NCI-H2107 (cell line): ENCODE data around the gene HDAC11.
A peak's percentile ranks its signal among the peaks of the same experiment; 100 is the strongest.
"Not testable (repeated sequence)": the region's sequence is repeated elsewhere in the genome, so short reads cannot be mapped to it uniquely, and the experiment has no call there.

Experiments used
- DNase-seq: peaks from one replicate; lab custom pipeline; 2025; lab: John Stamatoyannopoulos, UW

HDAC11 gene

GRCh38 chr3:13493867-13494441, 13.8 kb downstream of the HDAC11 start:
- no peak for DNase-seq

DNA sequence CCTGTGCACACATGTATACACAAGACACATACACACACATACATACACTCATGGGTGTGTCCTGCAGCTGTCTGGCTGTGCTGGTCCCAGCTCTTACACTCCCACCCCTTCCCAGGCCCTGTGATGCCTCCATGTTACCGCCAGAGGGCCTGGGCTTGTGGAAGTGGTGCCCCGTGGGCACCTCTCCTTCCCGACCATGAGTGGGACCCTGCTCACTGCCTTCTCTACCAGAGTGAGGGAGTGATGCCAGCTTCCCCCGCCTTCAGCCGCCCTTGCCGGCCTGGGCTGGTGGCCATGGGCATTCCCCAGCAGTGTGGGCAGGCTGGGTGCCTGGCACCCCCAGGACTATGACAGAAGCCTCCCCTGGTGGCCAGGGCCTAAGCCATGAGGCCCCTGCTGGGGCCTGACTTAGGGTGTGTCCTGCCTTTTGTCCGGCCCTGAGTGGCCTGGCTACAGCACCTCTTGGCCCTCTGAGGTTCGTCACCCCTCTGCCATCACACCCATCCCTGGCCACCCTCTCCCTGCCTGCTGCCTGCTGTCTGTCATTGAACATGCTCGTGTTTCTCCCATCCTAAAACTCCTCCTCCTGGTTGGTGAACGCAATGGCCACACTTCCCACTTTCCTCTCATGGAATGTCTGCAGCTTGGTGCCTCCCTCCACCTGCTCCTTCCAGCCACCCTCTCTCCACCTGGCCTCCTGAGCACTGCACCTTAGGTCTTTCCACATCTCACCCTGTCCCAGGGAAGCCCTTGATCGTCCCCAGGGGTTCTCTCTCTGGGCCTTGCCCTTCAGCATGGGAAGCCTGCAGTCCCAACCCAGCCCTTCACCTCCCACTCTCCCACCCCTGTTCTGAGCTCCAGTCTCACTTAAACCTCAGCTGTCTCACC, 14.6 kb downstream of the HDAC11 start:
- DNase-seq, result no peak

DNA sequence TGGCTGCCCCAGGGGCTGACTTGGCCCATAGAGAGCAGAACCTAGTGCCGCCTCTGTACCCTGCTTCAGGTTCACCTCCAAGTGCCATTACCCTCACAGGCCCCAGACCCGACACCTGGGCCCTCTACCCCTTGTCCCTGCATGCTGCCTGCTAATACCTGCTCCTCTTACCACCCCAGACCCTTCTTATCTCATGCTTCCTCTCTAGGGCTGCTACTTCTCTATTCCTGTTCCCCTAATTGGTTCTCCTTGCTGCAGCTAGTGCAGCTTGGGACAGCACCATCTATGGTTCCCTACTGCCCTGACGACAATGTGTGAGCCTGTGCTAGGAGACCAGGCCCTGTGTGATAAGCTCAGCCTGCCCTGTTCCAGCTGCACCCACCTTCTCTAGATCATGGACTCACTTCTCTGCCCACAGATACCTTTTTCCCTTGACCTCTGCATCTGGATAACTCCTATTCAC, 15.3 kb downstream of the HDAC11 start:
- no peak for DNase-seq

GRCh38 chr3:13495921-13496723, 16.0 kb downstream of the HDAC11 start:
- DNase-seq, result peak; percentile 38

DNA sequence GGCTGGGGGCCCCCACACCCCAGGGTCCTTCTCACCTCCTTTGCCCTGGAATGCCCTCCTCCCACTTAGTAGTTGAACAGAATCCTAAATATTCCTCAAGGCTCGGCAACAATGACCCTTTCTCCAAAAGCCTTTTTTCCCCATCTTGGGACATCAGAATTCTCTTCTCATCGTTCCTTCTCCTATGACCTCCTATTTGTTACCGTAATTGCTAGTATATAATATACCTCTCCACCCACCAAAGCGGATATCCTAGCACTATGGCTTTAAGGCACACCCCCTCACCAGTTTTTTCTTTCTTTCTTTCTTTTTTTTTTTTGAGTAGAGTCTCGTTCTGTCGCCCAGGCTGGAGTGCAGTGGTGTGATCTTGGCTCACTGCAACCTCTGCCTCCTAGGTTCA, 16.8 kb downstream of the HDAC11 start:
- DNase-seq, result no peak

DNA sequence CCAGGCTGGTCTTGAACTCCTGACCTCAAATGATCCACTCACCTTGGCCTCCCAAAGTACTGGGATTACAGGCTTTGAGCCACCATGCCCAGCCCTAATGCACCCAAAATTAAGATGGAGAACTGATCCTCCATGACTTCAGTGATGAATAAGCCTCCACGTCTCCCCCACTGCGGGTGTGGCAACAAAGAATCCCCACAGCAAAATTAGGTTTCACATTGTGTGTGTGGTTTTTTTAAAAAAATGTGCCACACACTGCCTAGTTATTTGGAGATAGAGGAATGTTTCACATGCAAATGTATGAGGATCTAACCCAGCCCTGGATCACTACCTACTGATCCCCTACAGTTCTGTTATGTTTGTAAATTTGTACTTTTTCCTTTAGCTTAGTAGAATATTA, 17.3 kb downstream of the HDAC11 start:
- no peak for DNase-seq

DNA sequence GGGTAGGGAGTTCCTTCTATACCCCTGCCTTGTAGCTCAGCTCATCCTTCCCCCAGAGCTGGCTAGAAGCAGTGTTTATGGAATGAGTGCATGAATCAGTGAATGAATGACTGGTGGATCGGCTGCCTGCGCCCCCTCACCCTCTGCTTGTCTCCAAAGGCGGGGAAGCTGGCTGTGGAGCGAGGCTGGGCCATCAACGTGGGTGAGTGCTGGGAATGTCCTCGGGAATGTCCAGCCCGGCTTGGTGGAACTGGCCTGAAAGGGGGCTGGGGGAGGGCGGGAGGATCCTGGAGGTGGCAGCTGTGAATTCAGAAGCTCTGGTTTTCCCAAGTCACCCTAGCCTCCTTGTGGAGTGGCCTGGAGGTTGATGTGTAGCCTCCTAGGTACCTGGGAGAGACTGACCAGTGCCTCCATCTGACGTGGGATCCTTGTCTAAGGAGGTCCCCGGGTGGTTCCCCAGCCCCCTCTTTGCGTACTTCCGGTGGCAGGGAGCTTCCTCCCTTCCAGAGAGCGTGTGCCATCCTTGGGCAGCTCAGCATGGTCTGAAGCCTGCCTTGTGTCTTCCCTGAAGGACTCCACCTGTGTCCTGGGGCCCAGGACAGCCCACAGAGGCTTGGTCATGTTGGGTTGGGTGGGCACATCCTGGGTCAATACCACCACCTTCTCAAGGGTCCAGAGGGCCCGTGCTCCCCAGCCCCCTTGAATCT, 18.4 kb downstream of the HDAC11 start:
- DNase-seq, result no peak

- not testable (repeated sequence) for DNase-seq
These were observed 19.1 kb downstream of the HDAC11 start for GRCh38 chr3:13499246-13499645.

DNA sequence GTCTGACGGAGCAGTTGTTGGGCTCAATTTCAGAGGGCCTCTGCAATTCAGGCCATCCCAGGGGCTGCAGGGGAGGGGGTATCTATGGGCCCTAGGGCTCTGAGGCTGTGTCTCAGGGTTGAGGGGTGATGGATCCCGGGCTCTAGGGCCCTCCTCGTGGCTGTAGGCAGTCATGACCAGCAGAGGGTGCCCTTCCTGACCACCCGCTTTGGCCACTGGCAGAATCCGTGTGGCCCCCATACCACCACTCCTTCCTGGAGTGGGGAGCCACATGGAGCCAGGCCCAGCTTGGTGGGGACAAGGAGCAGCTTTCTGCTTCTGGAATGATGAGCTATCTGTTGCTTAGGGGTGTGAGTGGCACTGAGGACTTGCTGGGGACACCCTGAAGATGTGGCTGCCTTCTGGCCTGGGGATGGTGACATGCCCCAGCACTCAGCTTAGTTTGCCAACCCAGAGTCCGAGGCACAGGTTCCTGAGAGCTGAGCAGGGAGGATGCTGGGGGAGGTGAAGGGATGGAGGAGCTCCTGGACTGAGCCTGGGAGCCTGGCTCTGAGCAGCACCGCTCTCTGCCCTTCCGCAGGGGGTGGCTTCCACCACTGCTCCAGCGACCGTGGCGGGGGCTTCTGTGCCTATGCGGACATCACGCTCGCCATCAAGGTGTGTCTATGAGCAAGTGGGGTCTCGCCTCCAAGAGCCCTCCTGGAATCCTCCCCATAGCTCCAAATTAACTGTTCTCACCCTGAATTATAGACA, 20.2 kb downstream of the HDAC11 start:
- DNase-seq, result no peak

GRCh38 chr3:13501056-13501455, 20.9 kb downstream of the HDAC11 start:
- no peak for DNase-seq

DNA sequence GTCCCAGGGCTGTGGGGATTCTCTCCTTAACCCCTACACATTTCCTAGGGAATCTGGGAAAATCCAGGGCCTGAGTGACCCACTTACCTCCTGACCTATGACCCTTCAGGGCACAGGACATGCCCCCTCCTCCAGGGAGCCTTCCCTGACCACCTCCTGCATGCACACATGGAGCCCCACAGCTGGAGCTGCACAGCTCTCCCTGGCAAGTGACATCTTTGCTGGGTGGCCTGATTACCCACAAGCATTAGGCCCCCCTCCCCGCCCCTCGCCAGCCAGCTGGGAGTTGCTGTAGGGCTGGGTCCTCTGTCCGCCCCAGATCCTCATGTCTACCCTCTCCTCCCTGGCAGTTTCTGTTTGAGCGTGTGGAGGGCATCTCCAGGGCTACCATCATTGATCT, 21.4 kb downstream of the HDAC11 start:
- no peak for DNase-seq

- no peak for DNase-seq
These were observed 22.1 kb downstream of the HDAC11 start for GRCh38 chr3:13501958-13502790.

DNA sequence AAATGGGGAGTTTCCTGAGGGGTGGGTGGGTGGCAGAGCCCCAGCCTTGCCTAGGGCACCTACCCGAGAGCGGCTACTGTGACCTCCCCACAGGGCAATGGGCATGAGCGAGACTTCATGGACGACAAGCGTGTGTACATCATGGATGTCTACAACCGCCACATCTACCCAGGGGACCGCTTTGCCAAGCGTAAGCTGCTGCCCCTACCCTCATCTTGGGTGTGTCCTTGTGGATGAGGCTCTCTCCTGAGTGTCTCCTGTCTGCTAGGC, 22.6 kb downstream of the HDAC11 start:
- no peak for DNase-seq

DNA sequence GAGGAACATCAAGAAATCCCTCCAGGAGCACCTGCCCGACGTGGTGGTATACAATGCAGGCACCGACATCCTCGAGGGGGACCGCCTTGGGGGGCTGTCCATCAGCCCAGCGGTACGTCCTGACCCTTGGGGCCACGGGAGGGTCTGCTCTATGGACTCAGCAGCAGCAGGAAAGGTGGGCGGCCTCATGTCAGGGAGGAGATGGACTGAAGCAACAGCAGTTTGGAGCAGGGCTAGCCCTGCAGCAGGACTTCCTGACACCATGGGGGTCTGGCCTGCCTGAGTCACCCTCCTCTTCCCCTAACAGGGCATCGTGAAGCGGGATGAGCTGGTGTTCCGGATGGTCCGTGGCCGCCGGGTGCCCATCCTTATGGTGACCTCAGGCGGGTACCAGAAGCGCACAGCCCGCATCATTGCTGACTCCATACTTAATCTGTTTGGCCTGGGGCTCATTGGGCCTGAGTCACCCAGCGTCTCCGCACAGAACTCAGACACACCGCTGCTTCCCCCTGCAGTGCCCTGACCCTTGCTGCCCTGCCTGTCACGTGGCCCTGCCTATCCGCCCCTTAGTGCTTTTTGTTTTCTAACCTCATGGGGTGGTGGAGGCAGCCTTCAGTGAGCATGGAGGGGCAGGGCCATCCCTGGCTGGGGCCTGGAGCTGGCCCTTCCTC, 24.2 kb downstream of the HDAC11 start:
- no peak for DNase-seq

- DNase-seq, result no peak
These were observed 25.3 kb downstream of the HDAC11 start for GRCh38 chr3:13505147-13506130.

- DNase-seq, result no peak
These were observed 26.1 kb downstream of the HDAC11 start for GRCh38 chr3:13506239-13506638.

DNA sequence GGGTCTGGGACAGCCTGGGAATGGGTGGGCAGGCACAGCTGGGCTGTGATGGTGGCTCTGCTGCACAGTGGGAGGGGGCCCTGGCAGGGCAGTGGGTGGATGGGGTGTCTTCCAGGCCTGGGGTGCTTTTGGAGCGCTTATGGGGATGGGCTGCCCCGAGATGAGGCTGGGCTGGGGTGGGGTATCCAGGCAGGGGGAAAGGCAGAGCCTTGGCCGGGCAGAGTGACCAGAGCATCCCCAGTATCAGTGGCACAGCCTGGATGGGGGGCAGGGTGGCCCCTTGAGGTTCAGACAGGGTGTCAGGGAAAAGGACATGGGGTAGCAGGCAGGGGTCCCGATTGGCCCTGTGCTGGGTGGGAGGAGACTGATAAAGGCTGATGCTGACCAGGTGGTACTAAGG, 26.6 kb downstream of the HDAC11 start:
- no peak for DNase-seq

DNA sequence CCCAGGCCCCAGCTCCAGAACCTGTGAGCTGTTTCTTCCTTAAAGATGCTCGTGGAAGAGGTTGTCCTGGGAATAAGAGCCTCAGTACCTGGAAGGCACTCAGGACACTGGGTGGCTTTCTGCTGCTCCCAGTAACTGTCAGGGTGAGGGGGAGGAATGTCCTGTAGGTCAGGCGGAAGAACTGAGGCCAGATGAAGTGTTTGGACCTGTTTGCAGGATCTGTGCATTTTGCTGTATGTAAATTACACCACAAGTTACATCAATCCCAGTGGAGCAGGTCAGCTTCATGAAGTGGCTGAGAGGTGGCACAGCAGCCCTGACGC, 27.1 kb downstream of the HDAC11 start:
- DNase-seq, result no peak
